GM12878 (cell line): ENCODE results near the gene DTX4. TPM values are rescaled to one million over a fixed set of nuclear protein-coding genes. Genes with fewer than 3 reads are reported as not detected.
A peak's percentile ranks its signal among the peaks of the same experiment; 100 is the strongest.

ENCODE experiments used
- BCL11A ChIP-seq: IDR thresholded peaks from 2 replicates; pipeline ENCODE4 v1.6.1; 2011; ENCODE audit warnings: low read depth, low read length
- BHLHE40 ChIP-seq, 2 experiments: fragments of 450-650 bp in 1 of 2; IDR thresholded peaks; 2 replicates each; pipeline ENCODE4 v1.6.1; 2011 to 2017; ENCODE audit warnings: low read depth in 2 of 2, borderline replicate concordance in 1 of 2, improper control_type of control experiment in 1 of 2, low read length in 1 of 2, mild to moderate bottlenecking in 1 of 2
- BMI1 ChIP-seq: fragments of 450-650 bp; IDR thresholded peaks from 2 replicates; pipeline ENCODE4 v1.6.1; 2016; ENCODE audit warnings: mild to moderate bottlenecking, moderate library complexity, borderline replicate concordance
- CEBPB ChIP-seq, 2 experiments: fragments of 150-350 bp in 1 of 2; IDR thresholded peaks; 2 replicates each; pipeline ENCODE4 v1.6.1; 2012 to 2014; ENCODE audit warnings: low read depth in 2 of 2, low read length in 2 of 2, borderline replicate concordance in 1 of 2, inconsistent platforms in 1 of 2
- CREB1 ChIP-seq: IDR thresholded peaks from 2 replicates; pipeline ENCODE4 v1.6.1; 2012; ENCODE audit warnings: low read depth, mild to moderate bottlenecking, inconsistent platforms
- GATAD2B ChIP-seq: fragments of 450-650 bp; conservative IDR thresholded peaks from 2 replicates; pipeline ENCODE4 v1.6.1; 2017; ENCODE audit warnings: low read depth, mild to moderate bottlenecking, moderate library complexity
- HCFC1 ChIP-seq: fragments of 150-350 bp; IDR thresholded peaks from 2 replicates; pipeline ENCODE4 v1.6.1; 2014; ENCODE audit warnings: low read length
- IKZF2 ChIP-seq, 2 experiments: fragments of 450-650 bp; IDR thresholded peaks; 2 replicates each; pipeline ENCODE4 v1.6.1; 2017; ENCODE audit warnings: mild to moderate bottlenecking in 2 of 2, moderate library complexity in 2 of 2
- KAT2A ChIP-seq: conservative IDR thresholded peaks from 2 replicates; pipeline ENCODE4 v1.6.1; 2011; ENCODE audit warnings: low read depth, low read length; ENCODE audit not compliant: control insufficient read depth
- KDM1A ChIP-seq: fragments of 200-600 bp; sonication (generic); IDR thresholded peaks from 2 replicates; pipeline ENCODE4 v1.6.1; 2016; ENCODE audit warnings: borderline replicate concordance
- MYB ChIP-seq: fragments of 150-350 bp; IDR thresholded peaks from 2 replicates; pipeline ENCODE4 v1.6.1; 2014; ENCODE audit warnings: mild to moderate bottlenecking, low read depth, low read length, borderline replicate concordance
- MYC ChIP-seq: IDR thresholded peaks from 2 replicates; pipeline ENCODE4 v1.6.1; 2011; ENCODE audit warnings: mild to moderate bottlenecking, low read length, moderate library complexity, inconsistent platforms; ENCODE audit not compliant: insufficient read depth, insufficient replicate concordance, insufficient read length, severe bottlenecking
- NRF1 ChIP-seq: conservative IDR thresholded peaks from 2 replicates; pipeline ENCODE4 v1.6.1; 2011; ENCODE audit warnings: mild to moderate bottlenecking, low read depth, low read length, improper control_type of control experiment
- PAX5 ChIP-seq: IDR thresholded peaks from 2 replicates; pipeline ENCODE4 v1.6.1; 2011; ENCODE audit warnings: low read depth, low read length, borderline replicate concordance
- POU2F2 ChIP-seq: IDR thresholded peaks from 3 replicates; pipeline ENCODE4 v1.6.1; 2011; ENCODE audit warnings: low read depth, mild to moderate bottlenecking, low read length, borderline replicate concordance
- RB1 ChIP-seq: fragments of 450-650 bp; formaldehyde crosslinking; IDR thresholded peaks from 2 replicates; pipeline ENCODE4 v1.6.1; 2017; ENCODE audit warnings: mild to moderate bottlenecking, borderline replicate concordance
- RELA ChIP-seq: fragments of 450-650 bp; IDR thresholded peaks from 2 replicates; pipeline ENCODE4 v1.8.0; 2014; ENCODE audit warnings: borderline replicate concordance; ENCODE audit not compliant: partially characterized antibody
- SIN3A ChIP-seq: IDR thresholded peaks from 2 replicates; pipeline ENCODE4 v1.6.1; 2012; ENCODE audit warnings: low read depth, low read length, improper control_type of control experiment
- TAF1 ChIP-seq: IDR thresholded peaks from 2 replicates; pipeline ENCODE4 v1.6.1; 2011; ENCODE audit warnings: mild to moderate bottlenecking, low read depth, low read length, borderline replicate concordance
- TARDBP ChIP-seq: IDR thresholded peaks from 2 replicates; pipeline ENCODE4 v1.6.1; 2016; ENCODE audit warnings: borderline replicate concordance
- TBL1XR1 ChIP-seq: IDR thresholded peaks from 2 replicates; pipeline ENCODE4 v1.6.1; 2012; ENCODE audit warnings: low read depth, low read length, improper control_type of control experiment
- WRNIP1 ChIP-seq: IDR thresholded peaks from 2 replicates; pipeline ENCODE4 v1.6.1; 2011; ENCODE audit warnings: low read depth, low read length, improper control_type of control experiment, borderline replicate concordance
- ZBED1 ChIP-seq: IDR thresholded peaks from 2 replicates; pipeline ENCODE4 v1.6.1; 2016; ENCODE audit warnings: borderline replicate concordance
- ZNF217 ChIP-seq: fragments of 450-650 bp; IDR thresholded peaks from 2 replicates; pipeline ENCODE4 v1.6.1; 2017; ENCODE audit warnings: antibody characterized with exemption, mild to moderate bottlenecking
- ZNF622 ChIP-seq: fragments of 450-650 bp; IDR thresholded peaks from 2 replicates; pipeline ENCODE4 v1.6.1; 2017; ENCODE audit warnings: mild to moderate bottlenecking, inconsistent platforms
- polyA plus RNA-seq, 11 experiments: library from polyadenylated mRNA; depleted of rRNA in 4 of 11; unstranded in 6 of 11; stranded (reverse) in 5 of 11; fragments of >200 nt; fragmentation: Nextera tagmentation in 4 of 11; fragmentation: Illumina TruSeq in 1 of 11; extraction: Ambion mirVana in 4 of 11; extraction: Trizol in 1 of 11; gene quantifications; 1 replicate in 1 of 11; 2 replicates in 10 of 11; pipeline versions ENCODE4 v1.2.1 to v1.2.3, GENCODE V29; 2011 to 2016; ENCODE audit warnings: inconsistent platforms in 2 of 11, missing spikeins in 2 of 11, low read depth in 1 of 11
- total RNA-seq, 4 experiments: library from RNA; depleted of rRNA in 3 of 4; stranded (reverse); fragments of >200 nt in 3 of 4; fragmentation: Illumina TruSeq in 1 of 4; extraction: Trizol in 1 of 4; gene quantifications; 2 replicates each; pipeline versions ENCODE4 v1.2.1 to v1.2.3, GENCODE V29; 2013 to 2021
- TF ChIP-seq, protein P1 (sequence below): fragments of 150-350 bp; IDR thresholded peaks from 2 replicates; pipeline ENCODE4 v1.6.1; 2016; ENCODE audit warnings: low read depth, low read length
- TF ChIP-seq, protein P2 (sequence below): IDR thresholded peaks from 2 replicates; pipeline ENCODE4 v1.6.1; 2012; ENCODE audit warnings: low read depth, low read length, improper control_type of control experiment
- TF ChIP-seq, protein P3 (sequence below): IDR thresholded peaks from 2 replicates; pipeline ENCODE4 v1.6.1; 2012; ENCODE audit warnings: low read depth, low read length, improper control_type of control experiment

Gene DTX4
- total and polyA plus RNA-seq, 10 of the 15 experiments (the other 5 are each of a cell fraction or from before 2014, with no cell fraction given), result 3.8 to 25.8 (median 10.5) TPM

DNA sequence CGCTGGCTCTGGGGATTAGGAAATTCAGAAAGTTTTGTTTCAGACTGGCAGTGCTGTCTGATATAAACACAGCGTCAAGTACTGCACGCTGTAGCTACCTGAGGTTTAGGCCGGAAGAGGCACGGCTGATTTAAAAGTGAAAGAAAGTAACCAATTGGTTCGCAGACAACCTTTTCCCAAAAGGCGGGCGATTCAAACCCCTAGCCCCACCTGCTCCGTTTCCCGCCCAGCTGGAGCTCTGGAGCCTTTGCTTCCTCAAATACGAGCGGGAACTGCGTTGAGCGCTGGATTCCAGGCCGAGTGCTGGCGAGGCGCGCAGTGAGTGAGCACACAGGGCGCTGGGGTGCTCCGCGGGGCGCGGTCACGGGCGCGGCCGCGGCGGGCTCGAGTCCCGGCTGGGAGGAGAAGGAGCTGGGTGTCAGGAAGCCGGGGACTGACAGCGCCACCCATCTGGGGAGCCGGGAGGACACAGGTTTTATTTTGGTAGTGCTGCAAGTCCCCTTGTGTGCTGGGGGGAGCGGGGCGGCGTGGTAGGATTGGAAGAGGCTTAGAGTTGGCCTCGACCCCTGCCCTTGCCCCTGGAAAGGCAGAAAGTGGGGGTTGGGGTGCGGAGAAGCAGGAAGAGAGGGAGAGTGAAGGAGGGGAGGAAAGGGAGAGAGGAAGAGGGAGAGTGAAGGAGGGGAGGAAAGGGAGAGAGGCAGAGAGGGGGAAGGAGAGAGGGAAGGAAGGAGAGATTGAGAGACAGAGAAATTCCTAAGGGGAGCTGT, 27.2 kb upstream of the DTX4 start (continued):
- TF ChIP-seq CREB1 (0 out of 2 replicates have a peak, but pooled peaks have one; percentile 30), MYC (no peak), IKZF2 (IDR thresholded peaks at IDR 0.05) (peak; percentile 88), KDM1A (no peak), BMI1 (no peak), BHLHE40 (IDR thresholded peaks at IDR 0.05; ENCODE audit: borderline replicate concordance in 1 of 2, low read depth in 2 of 2, low read length in 1 of 2) (peak; percentile 10 to 72; a peak in 2 of 4 replicates), GATAD2B (peak; percentile 90), TAF1 (no peak), SIN3A (peak; percentile 99), WRNIP1 (no peak), HCFC1 (peak; percentile 30; the same call in 1 of the 2 replicates), PAX5 (no peak), ZNF622 (no peak), KAT2A (no peak), ZNF217 (no peak), TBL1XR1 (no peak), BCL11A (no peak), RB1 (peak; percentile 100), CEBPB (IDR thresholded peaks at IDR 0.05; ENCODE audit: borderline replicate concordance in 1 of 2, low read depth in 2 of 2, low read length in 2 of 2) (no peak), TARDBP (no peak), MYB (no peak), RELA (no peak), ZBED1 (no peak), POU2F2 (peak; percentile 8; the same call in 1 of the 3 replicates), NRF1 (no peak)
- TF ChIP-seq, protein P1, sequence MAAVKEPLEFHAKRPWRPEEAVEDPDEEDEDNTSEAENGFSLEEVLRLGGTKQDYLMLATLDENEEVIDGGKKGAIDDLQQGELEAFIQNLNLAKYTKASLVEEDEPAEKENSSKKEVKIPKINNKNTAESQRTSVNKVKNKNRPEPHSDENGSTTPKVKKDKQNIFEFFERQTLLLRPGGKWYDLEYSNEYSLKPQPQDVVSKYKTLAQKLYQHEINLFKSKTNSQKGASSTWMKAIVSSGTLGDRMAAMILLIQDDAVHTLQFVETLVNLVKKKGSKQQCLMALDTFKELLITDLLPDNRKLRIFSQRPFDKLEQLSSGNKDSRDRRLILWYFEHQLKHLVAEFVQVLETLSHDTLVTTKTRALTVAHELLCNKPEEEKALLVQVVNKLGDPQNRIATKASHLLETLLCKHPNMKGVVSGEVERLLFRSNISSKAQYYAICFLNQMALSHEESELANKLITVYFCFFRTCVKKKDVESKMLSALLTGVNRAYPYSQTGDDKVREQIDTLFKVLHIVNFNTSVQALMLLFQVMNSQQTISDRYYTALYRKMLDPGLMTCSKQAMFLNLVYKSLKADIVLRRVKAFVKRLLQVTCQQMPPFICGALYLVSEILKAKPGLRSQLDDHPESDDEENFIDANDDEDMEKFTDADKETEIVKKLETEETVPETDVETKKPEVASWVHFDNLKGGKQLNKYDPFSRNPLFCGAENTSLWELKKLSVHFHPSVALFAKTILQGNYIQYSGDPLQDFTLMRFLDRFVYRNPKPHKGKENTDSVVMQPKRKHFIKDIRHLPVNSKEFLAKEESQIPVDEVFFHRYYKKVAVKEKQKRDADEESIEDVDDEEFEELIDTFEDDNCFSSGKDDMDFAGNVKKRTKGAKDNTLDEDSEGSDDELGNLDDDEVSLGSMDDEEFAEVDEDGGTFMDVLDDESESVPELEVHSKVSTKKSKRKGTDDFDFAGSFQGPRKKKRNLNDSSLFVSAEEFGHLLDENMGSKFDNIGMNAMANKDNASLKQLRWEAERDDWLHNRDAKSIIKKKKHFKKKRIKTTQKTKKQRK, result no peak
- TF ChIP-seq, protein P2, sequence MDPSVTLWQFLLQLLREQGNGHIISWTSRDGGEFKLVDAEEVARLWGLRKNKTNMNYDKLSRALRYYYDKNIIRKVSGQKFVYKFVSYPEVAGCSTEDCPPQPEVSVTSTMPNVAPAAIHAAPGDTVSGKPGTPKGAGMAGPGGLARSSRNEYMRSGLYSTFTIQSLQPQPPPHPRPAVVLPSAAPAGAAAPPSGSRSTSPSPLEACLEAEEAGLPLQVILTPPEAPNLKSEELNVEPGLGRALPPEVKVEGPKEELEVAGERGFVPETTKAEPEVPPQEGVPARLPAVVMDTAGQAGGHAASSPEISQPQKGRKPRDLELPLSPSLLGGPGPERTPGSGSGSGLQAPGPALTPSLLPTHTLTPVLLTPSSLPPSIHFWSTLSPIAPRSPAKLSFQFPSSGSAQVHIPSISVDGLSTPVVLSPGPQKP, result 0 out of 2 replicates have a peak, but pooled peaks have one; percentile 6
- TF ChIP-seq, protein P3, sequence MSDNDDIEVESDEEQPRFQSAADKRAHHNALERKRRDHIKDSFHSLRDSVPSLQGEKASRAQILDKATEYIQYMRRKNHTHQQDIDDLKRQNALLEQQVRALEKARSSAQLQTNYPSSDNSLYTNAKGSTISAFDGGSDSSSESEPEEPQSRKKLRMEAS, result peak; percentile 81; the same call in 1 of the 2 replicates
